BLaER1 (cell line): ENCODE results near the gene PIGBOS1.

Experiments used
- H3K27ac ChIP-seq: shearing (Covaris generic); formaldehyde crosslinking; 2 replicates; pipeline ENCODE4 v1.8.1; 2022
- H3K27me3 ChIP-seq: shearing (Covaris generic); formaldehyde crosslinking; 2 replicates; pipeline ENCODE4 v1.8.1; 2022
- H3K36me3 ChIP-seq: shearing (Covaris generic); formaldehyde crosslinking; 2 replicates; pipeline ENCODE4 v1.8.1; 2022
- H3K4me1 ChIP-seq: shearing (Covaris generic); formaldehyde crosslinking; 2 replicates; pipeline ENCODE4 v1.8.1; 2022
- H3K4me2 ChIP-seq: shearing (Covaris generic); formaldehyde crosslinking; 2 replicates; pipeline ENCODE4 v1.8.1; 2022
- H3K4me3 ChIP-seq: shearing (Covaris generic); formaldehyde crosslinking; 2 replicates; pipeline ENCODE4 v1.8.1; 2022
- H3K9ac ChIP-seq: shearing (Covaris generic); formaldehyde crosslinking; 2 replicates; pipeline ENCODE4 v1.8.1; 2022
- H3K9me3 ChIP-seq: shearing (Covaris generic); formaldehyde crosslinking; 2 replicates; pipeline ENCODE4 v1.8.1; 2022
- H4K20me1 ChIP-seq: shearing (Covaris generic); formaldehyde crosslinking; 2 replicates; pipeline ENCODE4 v1.8.1; 2022
- Cebpa-rat ChIP-seq: shearing (Covaris generic); IDR thresholded peaks from 2 replicates; pipeline ENCODE4 v1.8.1; 2022

Gene PIGBOS1, protein sequence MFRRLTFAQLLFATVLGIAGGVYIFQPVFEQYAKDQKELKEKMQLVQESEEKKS

GRCh38 chr15:55318588-55319494, at the start of gene PIGBOS1, which contains the start of gene PIGB:
TSS of gene PIGBOS1 (minus strand) at chr15:55319123. CDS start at chr15:55317792, 1,331 bp downstream.
TSS of gene PIGB (plus strand) at chr15:55319222. CDS start at chr15:55319251, 29 bp downstream.
- peak within 1 kb of the TSS; percentile 87 for H3K4me3 ChIP-seq
- no peaks in the 10 kb centered on the region for H3K9me3 ChIP-seq
- H3K9ac ChIP-seq = peak within 1 kb of the TSS; percentile 95
- H3K4me2 ChIP-seq = peak within 1 kb of the TSS; percentile 92
- peaks cover 4% of the 10 kb centered on the region; the same call in 1 of the 2 replicates for H4K20me1 ChIP-seq
- H3K27ac ChIP-seq = peak within 1 kb of the TSS; percentile 97
- no peaks in the 10 kb centered on the region for H3K27me3 ChIP-seq
- H3K4me1 ChIP-seq = peaks cover 47% of the 10 kb centered on the region
- peaks cover 25% of the 10 kb centered on the region for H3K36me3 ChIP-seq
- no peak for TF ChIP-seq Cebpa-rat

- H3K9me3 ChIP-seq = no peaks in the 10 kb centered on the region
- peaks cover 27% of the 10 kb centered on the region for H3K36me3 ChIP-seq
- H3K27ac ChIP-seq = no peak overlapping the region
- no peaks in the 10 kb centered on the region for H3K27me3 ChIP-seq
- H4K20me1 ChIP-seq = no peaks in the 10 kb centered on the region
- H3K9ac ChIP-seq = no peak overlapping the region
- H3K4me3 ChIP-seq = no peak overlapping the region
- H3K4me2 ChIP-seq = no peak overlapping the region
- peaks cover under 1% of the 10 kb centered on the region for H3K4me1 ChIP-seq
- no peak for TF ChIP-seq Cebpa-rat
These were observed 48.1 kb upstream of the PIGBOS1 start for GRCh38 chr15:55366981-55367380.

GRCh38 chr15:55362641-55363040, 43.7 kb upstream of the PIGBOS1 start:
- Histone ChIP-seq H3K36me3 (peaks cover 11% of the 10 kb centered on the region; the same call in 1 of the 2 replicates), H4K20me1 (no peaks in the 10 kb centered on the region), H3K4me2 (no peak overlapping the region), H3K27me3 (no peaks in the 10 kb centered on the region), H3K4me3 (no peak overlapping the region), H3K27ac (no peak overlapping the region), H3K9me3 (no peaks in the 10 kb centered on the region), H3K4me1 (peaks cover 22% of the 10 kb centered on the region), H3K9ac (no peak overlapping the region)
- no peak for TF ChIP-seq Cebpa-rat

GRCh38 chr15:55361048-55361447, 42.1 kb upstream of the PIGBOS1 start:
- Histone ChIP-seq H3K4me2 (peak overlapping the region; percentile 76), H3K9me3 (no peaks in the 10 kb centered on the region), H4K20me1 (no peaks in the 10 kb centered on the region), H3K4me1 (peaks cover 24% of the 10 kb centered on the region), H3K36me3 (peaks cover 19% of the 10 kb centered on the region), H3K27me3 (no peaks in the 10 kb centered on the region), H3K4me3 (no peak overlapping the region), H3K27ac (peak overlapping the region; percentile 57; the same call in 1 of the 2 replicates), H3K9ac (no peak overlapping the region)
- no peak for TF ChIP-seq Cebpa-rat

- Histone ChIP-seq H3K27ac (peak overlapping the region; percentile 57), H3K9ac (peak overlapping the region; percentile 57), H3K4me3 (no peak overlapping the region; the same call in 1 of the 2 replicates), H3K27me3 (no peaks in the 10 kb centered on the region), H3K9me3 (no peaks in the 10 kb centered on the region), H3K4me1 (peaks cover 32% of the 10 kb centered on the region), H3K36me3 (peaks cover 19% of the 10 kb centered on the region), H3K4me2 (peak overlapping the region; percentile 76), H4K20me1 (no peaks in the 10 kb centered on the region)
- no peak for TF ChIP-seq Cebpa-rat
These were observed 41.3 kb upstream of the PIGBOS1 start for GRCh38 chr15:55360256-55360655.

DNA sequence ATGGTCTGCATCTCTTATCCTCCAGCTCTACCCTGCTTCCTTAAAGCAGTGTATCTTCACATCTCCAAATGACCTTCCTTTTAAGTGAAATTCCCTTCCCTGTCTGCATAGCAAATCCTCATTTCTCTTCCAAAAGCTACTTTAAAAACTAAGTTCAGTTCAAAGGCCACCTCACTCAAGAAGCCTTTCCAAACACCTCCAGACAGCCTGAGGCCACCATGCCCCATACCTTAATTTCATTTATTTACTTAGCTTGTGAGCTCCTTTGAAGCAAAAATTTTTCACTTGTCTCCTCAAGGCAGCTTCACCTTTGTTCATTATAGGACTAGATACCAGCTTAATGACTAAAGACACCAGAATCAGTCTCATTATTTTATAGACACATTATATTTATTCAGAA, 39.5 kb upstream of the PIGBOS1 start:
- Histone ChIP-seq H3K4me3 (no peak overlapping the region), H3K4me1 (peaks cover 36% of the 10 kb centered on the region), H3K36me3 (peaks cover 19% of the 10 kb centered on the region), H3K4me2 (no peak overlapping the region), H3K27me3 (no peaks in the 10 kb centered on the region), H3K9me3 (no peaks in the 10 kb centered on the region), H3K27ac (no peak overlapping the region), H4K20me1 (no peaks in the 10 kb centered on the region), H3K9ac (no peak overlapping the region)
- TF ChIP-seq Cebpa-rat = no peak

DNA sequence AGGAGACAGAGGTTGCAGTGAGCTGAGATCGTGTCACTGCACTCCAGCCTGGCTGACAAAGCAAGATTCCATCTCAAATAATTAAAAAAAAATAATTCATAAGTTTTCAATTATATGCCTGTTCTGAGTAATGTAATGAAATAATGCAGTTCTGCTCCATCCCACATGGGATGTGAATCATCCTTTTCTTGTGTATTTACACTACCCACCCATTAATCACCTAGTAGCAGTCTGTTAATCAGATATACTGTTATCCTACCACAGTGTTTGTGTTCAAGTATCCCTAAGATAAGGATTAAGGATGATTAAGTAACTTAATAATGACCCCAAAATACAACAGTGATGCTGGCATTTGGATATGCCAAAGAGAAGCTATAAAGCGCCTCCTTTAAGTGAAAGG, 38.9 kb upstream of the PIGBOS1 start:
- Histone ChIP-seq H3K4me1 (peaks cover 36% of the 10 kb centered on the region), H4K20me1 (no peaks in the 10 kb centered on the region), H3K9me3 (no peaks in the 10 kb centered on the region), H3K27ac (no peak overlapping the region), H3K4me2 (no peak overlapping the region), H3K36me3 (peaks cover 17% of the 10 kb centered on the region), H3K4me3 (no peak overlapping the region), H3K9ac (no peak overlapping the region), H3K27me3 (no peaks in the 10 kb centered on the region)
- no peak for TF ChIP-seq Cebpa-rat

DNA sequence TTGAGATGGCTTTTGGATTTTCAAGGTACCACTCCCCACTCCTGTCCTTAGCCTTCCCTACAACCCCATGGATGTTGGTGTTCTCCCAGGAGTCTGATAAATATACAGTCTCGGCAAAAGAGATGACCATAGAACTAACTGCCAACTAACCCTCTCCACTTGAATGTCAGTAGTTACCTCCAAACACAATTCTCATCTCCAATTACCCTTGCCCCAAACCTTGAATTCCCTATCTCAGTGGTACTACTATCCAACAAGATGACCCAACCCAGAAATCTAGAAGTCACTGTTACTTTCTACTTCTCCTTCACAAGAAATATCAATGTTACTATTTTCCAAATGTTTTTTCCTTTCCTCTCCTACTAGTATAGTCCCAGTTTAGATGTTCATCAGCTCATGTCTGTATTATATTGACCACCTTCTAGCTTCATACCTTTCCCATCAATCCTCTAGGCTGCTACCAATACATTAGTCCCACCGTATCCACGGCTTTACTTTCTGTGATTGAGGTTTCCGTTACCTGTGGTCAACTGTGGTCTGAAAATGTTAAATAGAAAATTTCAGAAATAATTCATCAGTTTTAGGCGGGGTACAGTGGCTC, 38.2 kb upstream of the PIGBOS1 start:
- no peak overlapping the region for H3K4me2 ChIP-seq
- H3K4me1 ChIP-seq = peaks cover 36% of the 10 kb centered on the region
- H3K27me3 ChIP-seq = no peaks in the 10 kb centered on the region
- no peak overlapping the region for H3K4me3 ChIP-seq
- no peak for TF ChIP-seq Cebpa-rat
- no peak overlapping the region for H3K27ac ChIP-seq
- peaks cover 17% of the 10 kb centered on the region for H3K36me3 ChIP-seq
- H3K9ac ChIP-seq = no peak overlapping the region
- H4K20me1 ChIP-seq = no peaks in the 10 kb centered on the region
- no peaks in the 10 kb centered on the region for H3K9me3 ChIP-seq

DNA sequence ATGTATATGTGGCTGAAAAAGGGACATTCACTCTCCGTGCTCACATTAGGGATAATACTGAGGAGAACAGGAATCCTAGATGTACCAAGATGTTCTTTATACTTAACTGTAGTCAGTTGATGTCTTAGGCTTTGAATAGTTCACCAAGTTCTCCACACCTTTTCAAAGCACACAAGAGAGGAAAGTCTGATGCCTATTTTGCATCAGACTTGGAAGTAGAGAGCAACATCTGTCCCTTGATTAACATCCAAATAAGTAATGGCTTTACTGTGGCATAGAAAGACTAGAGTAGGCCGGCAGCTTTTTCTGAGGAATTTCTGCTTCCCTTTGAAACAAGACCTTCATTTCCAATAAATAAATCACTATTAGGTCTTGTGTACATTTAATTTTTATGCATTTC, 34.1 kb upstream of the PIGBOS1 start:
- Histone ChIP-seq H3K27me3 (no peaks in the 10 kb centered on the region), H3K4me2 (no peak overlapping the region), H4K20me1 (no peaks in the 10 kb centered on the region), H3K27ac (no peak overlapping the region), H3K4me3 (no peak overlapping the region), H3K9ac (no peak overlapping the region), H3K4me1 (peaks cover 15% of the 10 kb centered on the region), H3K9me3 (no peaks in the 10 kb centered on the region), H3K36me3 (peaks cover 42% of the 10 kb centered on the region)
- TF ChIP-seq Cebpa-rat = no peak

DNA sequence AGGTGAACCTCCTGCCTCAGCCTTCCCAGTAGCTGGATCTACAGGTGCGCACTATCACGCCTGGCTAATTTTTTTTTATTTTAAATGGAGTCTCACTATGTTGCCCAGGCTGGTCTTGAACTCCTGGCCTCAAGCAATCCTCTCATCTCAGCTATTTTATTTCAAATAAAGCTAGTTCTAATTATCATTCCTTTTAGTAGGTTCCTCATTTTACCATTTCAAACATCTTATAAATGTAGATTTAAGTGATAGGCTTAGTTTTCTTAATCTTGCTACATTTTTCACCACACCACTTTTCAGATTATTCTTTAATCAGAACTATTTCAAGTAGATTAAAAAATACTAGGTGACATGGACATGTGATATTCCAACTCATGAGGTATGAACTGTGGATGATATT, 30.4 kb upstream of the PIGBOS1 start:
- Histone ChIP-seq H3K27me3 (no peaks in the 10 kb centered on the region), H3K4me2 (no peak overlapping the region), H3K27ac (no peak overlapping the region), H3K9me3 (no peaks in the 10 kb centered on the region), H3K4me1 (no peaks in the 10 kb centered on the region), H4K20me1 (no peaks in the 10 kb centered on the region), H3K9ac (no peak overlapping the region), H3K4me3 (no peak overlapping the region), H3K36me3 (peaks cover 53% of the 10 kb centered on the region)
- TF ChIP-seq Cebpa-rat = no peak
